Caco-2 (cell line): Measurements from ENCODE around the gene HYPK. TPM values are rescaled to one million over a fixed set of nuclear protein-coding genes. Genes with fewer than 3 reads are reported as not detected.

Source experiments
- BruUV-seq: library from RNA; stranded (reverse); fragments of 400-500 nt; replicated peaks from 2 replicates; lab custom pipeline; 2021; lab: Mats Ljungman, UMichigan
- CTCF ChIA-PET: fragments of 300-600 bp; sonication (Branson Sonifier 250); formaldehyde crosslinking; loops from one replicate; lab custom pipeline; 2022; ENCODE audit warnings: antibody characterized with exemption; lab: Charles Lee
- POLR2A ChIA-PET: fragments of 300-600 bp; sonication (Branson Sonifier 250); formaldehyde crosslinking; loops from one replicate; lab custom pipeline; 2022; ENCODE audit warnings: antibody characterized with exemption; lab: Charles Lee
- DNase-seq, 2 experiments: peaks; one replicate each; pipeline versions ENCODE4 v3.0.0 to v3.0.0-alpha.2; 2020 to 2022
- H3K27me3 ChIP-seq: replicated peaks from 2 replicates; pipeline ENCODE4 v1.6.0; 2011; ENCODE audit warnings: low read length; ENCODE audit not compliant: control insufficient read depth, insufficient read depth
- H3K36me3 ChIP-seq: 2 replicates; pipeline ENCODE4 v1.5.1; 2011; ENCODE audit warnings: low read length; ENCODE audit not compliant: control insufficient read depth, insufficient read depth
- H3K4me1 ChIP-seq: fragments of 250-450 bp; sonication (Bioruptor Pico); 2 replicates; pipeline ENCODE4 v1.5.1; 2020; ENCODE audit warnings: mild to moderate bottlenecking
- H3K4me3 ChIP-seq: 2 replicates; pipeline ENCODE4 v1.5.1; 2011; ENCODE audit warnings: low read depth, mild to moderate bottlenecking, control low read depth, low read length
- H3K9me3 ChIP-seq: fragments of 250-450 bp; sonication (Bioruptor Pico); 2 replicates; pipeline ENCODE4 v1.5.1; 2020; ENCODE audit warnings: mild to moderate bottlenecking, moderate library complexity
- H3K27ac Mint-ChIP-seq: one replicate; pipeline ENCODE4 v1.8.0; 2022; ENCODE audit warnings: mixed read lengths; ENCODE audit not compliant: unreplicated experiment
- H3K27me3 Mint-ChIP-seq: one replicate; pipeline ENCODE4 v1.8.0; 2022; ENCODE audit warnings: mixed read lengths; ENCODE audit not compliant: insufficient read depth, unreplicated experiment
- H3K36me3 Mint-ChIP-seq: one replicate; pipeline ENCODE4 v1.8.0; 2022; ENCODE audit warnings: mild to moderate bottlenecking, mixed read lengths; ENCODE audit not compliant: insufficient read depth, unreplicated experiment
- H3K4me1 Mint-ChIP-seq: one replicate; pipeline ENCODE4 v1.8.0; 2022; ENCODE audit warnings: low read depth, mixed read lengths; ENCODE audit not compliant: unreplicated experiment
- H3K4me3 Mint-ChIP-seq: one replicate; pipeline ENCODE4 v1.8.0; 2022; ENCODE audit warnings: mild to moderate bottlenecking, moderate library complexity, mixed read lengths; ENCODE audit not compliant: unreplicated experiment
- H3K9me3 Mint-ChIP-seq: one replicate; pipeline ENCODE4 v1.8.0; 2022; ENCODE audit warnings: mixed read lengths; ENCODE audit not compliant: unreplicated experiment
- CTCF ChIP-seq, 2 experiments: fragments of 200-600 bp in 1 of 2; IDR thresholded peaks; 1 replicate in 1 of 2; 2 replicates in 1 of 2; pipeline versions ENCODE4 v1.5.1 to v1.8.0; 2011 to 2022; ENCODE audit warnings: antibody characterized with exemption in 1 of 2, control low read depth in 1 of 2, inconsistent platforms in 1 of 2, low read depth in 1 of 2, low read length in 1 of 2, mild to moderate bottlenecking in 1 of 2, moderate library complexity in 1 of 2; ENCODE audit not compliant: insufficient read depth in 1 of 2, severe bottlenecking in 1 of 2, unreplicated experiment in 1 of 2
- intact Hi-C: fragments of 100-400 bp; cut with micrococcal nuclease; formaldehyde crosslinking; loops from one replicate; pipeline ENCODE4 v1.10.0; 2022; ENCODE audit not compliant: unreplicated experiment
- total RNA-seq: library from RNA; stranded (reverse); gene quantifications from 2 replicates; pipeline ENCODE4 v1.2.3, GENCODE V29; 2022

Gene HYPK
- total RNA-seq, 1 experiment from 2014 or later = 20.4 TPM

- H3K36me3 ChIP-seq = peaks cover 1% of the 10 kb centered on the region; the same call in 1 of the 2 replicates
- no peaks in the 10 kb centered on the region for H3K9me3 Mint-ChIP-seq
- CTCF ChIA-PET = no interaction called here
Observed at GRCh38 chr15:43776101-43776717, 24.2 kb upstream of the HYPK start.

DNA sequence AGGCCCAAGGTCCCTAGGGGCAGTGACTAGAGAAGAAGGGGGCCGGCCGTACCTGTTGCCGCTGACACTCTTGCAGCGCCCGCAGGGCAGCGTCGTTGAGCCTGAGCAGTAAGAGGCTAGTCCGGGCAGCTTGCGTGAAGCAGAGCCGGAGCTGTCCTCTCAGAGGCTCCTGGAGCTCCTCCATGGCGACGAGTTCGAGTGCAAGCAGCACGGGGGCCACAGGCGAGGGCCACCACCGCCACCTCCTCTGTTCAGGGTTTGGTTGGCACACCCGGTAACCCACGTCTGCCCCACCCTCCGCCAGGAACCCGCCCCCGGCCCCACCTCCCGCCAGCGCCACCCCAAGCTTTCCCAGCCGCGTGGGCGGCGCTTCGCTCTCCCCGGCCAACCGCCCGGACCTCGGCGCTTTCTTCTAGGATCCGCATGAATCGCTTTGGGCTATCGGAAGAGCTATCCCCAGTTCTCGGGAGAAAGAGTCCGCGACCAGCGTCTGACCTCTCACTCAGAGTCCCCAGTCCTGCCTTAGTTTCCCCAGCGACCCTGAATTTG, 23.6 kb upstream of the HYPK start, which contains the start of gene ELL3:
TSS of gene ELL3 (minus strand) at position 249 of the 549 bp plus-strand sequence. CDS start at position 184, 65 bp downstream.
- Mint-ChIP-seq H3K9me3 (no peaks in the 10 kb centered on the region), H3K4me1 (no peaks in the 10 kb centered on the region), H3K4me3 (peak within 1 kb of the TSS; percentile 37), H3K27me3 (no peaks in the 10 kb centered on the region), H3K27ac (no peak within 1 kb of the TSS), H3K36me3 (peaks cover 28% of the 10 kb centered on the region)
- CTCF ChIA-PET = no interaction called here
- Histone ChIP-seq H3K36me3 (peaks cover 1% of the 10 kb centered on the region; the same call in 1 of the 2 replicates), H3K4me3 (no peak within 1 kb of the TSS), H3K4me1 (no peaks in the 10 kb centered on the region), H3K9me3 (no peaks in the 10 kb centered on the region), H3K27me3 (no peaks in the 10 kb centered on the region)
- DNase-seq = no peak
- POLR2A ChIA-PET = no interaction called here
- no TSS peak for BruUV-seq
- TF ChIP-seq CTCF (IDR thresholded peaks at IDR 0.05; ENCODE audit: insufficient read depth in 1 of 2, low read depth in 1 of 2, low read length in 1 of 2, severe bottlenecking in 1 of 2, unreplicated experiment in 1 of 2) = no peak
- intact Hi-C loops = no loop called here

More at GRCh38 chr15:43776101-43776717, 24.2 kb upstream of the HYPK start:
- DNase-seq = no peak
- H3K4me3 Mint-ChIP-seq = no peak overlapping the region
- no peak overlapping the region for H3K4me3 ChIP-seq
- H3K27me3 Mint-ChIP-seq = no peaks in the 10 kb centered on the region
- H3K36me3 Mint-ChIP-seq = peaks cover 34% of the 10 kb centered on the region
- no peak for TF ChIP-seq CTCF (IDR thresholded peaks at IDR 0.05; ENCODE audit: insufficient read depth in 1 of 2, low read depth in 1 of 2, low read length in 1 of 2, severe bottlenecking in 1 of 2, unreplicated experiment in 1 of 2)
- POLR2A ChIA-PET = no interaction called here
- H3K9me3 ChIP-seq = no peaks in the 10 kb centered on the region
- H3K27me3 ChIP-seq = no peaks in the 10 kb centered on the region
- intact Hi-C loops = no loop called here
- no peak overlapping the region for H3K27ac Mint-ChIP-seq
- BruUV-seq = no TSS peak
- H3K4me1 ChIP-seq = no peaks in the 10 kb centered on the region
- H3K4me1 Mint-ChIP-seq = no peaks in the 10 kb centered on the region

DNA sequence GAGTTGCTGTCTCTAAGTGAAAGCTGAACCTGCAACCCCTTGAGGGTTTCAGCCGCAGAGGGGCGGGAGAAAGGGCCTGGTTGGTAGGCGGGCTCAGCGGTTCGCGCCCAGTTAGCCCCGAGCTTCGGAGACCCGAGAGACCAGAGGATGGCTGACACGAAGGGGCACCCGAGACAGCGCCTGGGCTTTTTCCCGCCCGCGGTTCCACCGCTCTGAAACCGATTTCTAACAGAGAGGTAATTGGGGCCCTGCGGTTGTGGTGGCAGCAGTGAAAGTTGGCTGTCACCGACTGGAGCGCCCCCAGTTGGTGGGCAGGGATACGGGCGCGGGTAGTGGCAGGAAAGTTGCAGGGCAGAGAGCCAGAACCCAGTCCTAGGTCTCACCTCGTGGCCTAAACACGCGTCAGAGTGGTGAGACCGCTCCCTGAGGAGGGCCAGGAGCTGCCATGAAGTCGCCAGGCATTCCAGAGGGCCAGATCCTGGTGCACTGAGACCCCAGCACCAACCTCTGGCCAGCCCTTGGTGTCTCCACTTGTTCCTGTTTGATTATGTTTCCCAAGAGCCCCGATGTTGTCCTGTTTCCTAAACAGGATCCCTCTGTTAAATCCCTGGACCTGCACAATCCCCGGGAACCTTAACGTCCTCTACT, 23.0 kb upstream of the HYPK start:
- Histone ChIP-seq H3K4me3 (no peak overlapping the region), H3K9me3 (no peaks in the 10 kb centered on the region), H3K36me3 (peaks cover 1% of the 10 kb centered on the region; the same call in 1 of the 2 replicates), H3K27me3 (no peaks in the 10 kb centered on the region), H3K4me1 (no peaks in the 10 kb centered on the region)
- ChIA-PET POLR2A (no interaction called here), CTCF (no interaction called here)
- Mint-ChIP-seq H3K27ac (no peak overlapping the region), H3K4me3 (peak overlapping the region; percentile 37), H3K27me3 (no peaks in the 10 kb centered on the region), H3K9me3 (no peaks in the 10 kb centered on the region), H3K4me1 (no peaks in the 10 kb centered on the region), H3K36me3 (peaks cover 26% of the 10 kb centered on the region)
- intact Hi-C loops = no loop called here
- no peak for TF ChIP-seq CTCF (IDR thresholded peaks at IDR 0.05; ENCODE audit: insufficient read depth in 1 of 2, low read depth in 1 of 2, low read length in 1 of 2, severe bottlenecking in 1 of 2, unreplicated experiment in 1 of 2)
- no peak for DNase-seq
- no TSS peak for BruUV-seq
